ENCODE data around the gene TBC1D3B. TPM values are rescaled to one million over a fixed set of nuclear protein-coding genes. Genes with fewer than 3 reads are reported as not detected.

The TBC1D3B gene
- polyA plus RNA-seq, result not detected in 2 replicates

GRCh38 chr17:36176536-36176935 lies at the start of gene TBC1D3B:
TSS of gene TBC1D3B (minus strand) at chr17:36176636. CDS start at chr17:36175050, 1,586 bp downstream.

GRCh38 chr17:36210439-36211211 lies 34.2 kb upstream of the TBC1D3B start, which contains the start of gene CCL4L2:
TSS of gene CCL4L2 (plus strand) at chr17:36211063.

Other genes with a start within 250 kb of the TBC1D3B start
- 3.4 TPM in 1 of 2 replicates, not detected in the other for gene RDM1, start 245.9 kb downstream of the TBC1D3B start, polyA plus RNA-seq
- not detected in 2 replicates for gene LYZL6, start 232.9 kb downstream of the TBC1D3B start, polyA plus RNA-seq
- gene CCL16, start 195.1 kb downstream of the TBC1D3B start, polyA plus RNA-seq, result not detected in 2 replicates
- gene CCL14, start 189.9 kb downstream of the TBC1D3B start, polyA plus RNA-seq, result not detected in 2 replicates
- gene CCL15, start 175.1 kb downstream of the TBC1D3B start, polyA plus RNA-seq, result not detected in 2 replicates
- gene CCL23, start 158.7 kb downstream of the TBC1D3B start, polyA plus RNA-seq, result not detected in 2 replicates
- gene CCL18, start 112.4 kb downstream of the TBC1D3B start, polyA plus RNA-seq, result not detected in 2 replicates
- not detected in 2 replicates for gene CCL3, start 86.5 kb downstream of the TBC1D3B start, polyA plus RNA-seq
- gene CCL4, start 72.8 kb downstream of the TBC1D3B start, polyA plus RNA-seq, result not detected in 2 replicates
- not detected in 2 replicates for gene CCL3L1, start 20.1 kb upstream of the TBC1D3B start, polyA plus RNA-seq
- gene CCL4L2, start 34.4 kb upstream of the TBC1D3B start, polyA plus RNA-seq, result 1.2 TPM in 1 of 2 replicates, not detected in the other
- 0.13 TPM in 1 of 2 replicates, not detected in the other for gene TBC1D3I, start 87.9 kb upstream of the TBC1D3B start, polyA plus RNA-seq
- 0.18 TPM in 1 of 2 replicates, not detected in the other for gene TBC1D3G, start 147.2 kb upstream of the TBC1D3B start, polyA plus RNA-seq
- 0.18 TPM in 1 of 2 replicates, not detected in the other for gene TBC1D3H, start 211.8 kb upstream of the TBC1D3B start, polyA plus RNA-seq

All from Purkinje cell (primary cell).